Right atrium auricular region (tissue), 2 donors: Measurements from ENCODE around the gene PZP. TPM values are rescaled to one million over a fixed set of nuclear protein-coding genes. Genes with fewer than 3 reads are reported as not detected.

ENCODE experiments used
- DNase-seq: peaks from one replicate; pipeline ENCODE4 v3.0.0-alpha.2; 2019; ENCODE audit warnings: low spot score
- H3K27ac ChIP-seq, 2 donors: fragments of 200-600 bp; sonication (generic); 1 replicate in 1 of 2; 2 replicates in 1 of 2; pipeline ENCODE4 v1.5.1; 2016 to 2019
- H3K27me3 ChIP-seq, 2 donors: fragments of 200-600 bp; sonication (generic); one replicate each; pipeline versions ENCODE4 v1.5.1 to v1.6.0; 2017 to 2019
- H3K36me3 ChIP-seq: fragments of 200-600 bp; sonication (generic); one replicate; pipeline ENCODE4 v1.5.1; 2016
- H3K4me1 ChIP-seq, 2 donors: fragments of 200-600 bp; sonication (generic); one replicate each; pipeline versions ENCODE4 v1.5.1 to v1.6.0; 2017 to 2019
- H3K4me3 ChIP-seq, 2 donors: fragments of 200-600 bp; sonication (generic); 1 replicate in 1 of 2; 2 replicates in 1 of 2; pipeline ENCODE4 v1.5.1; 2017 to 2019; ENCODE audit warnings: mild to moderate bottlenecking in 1 of 2, moderate library complexity in 1 of 2
- H3K9me3 ChIP-seq, 2 donors: fragments of 200-600 bp; sonication (generic); one replicate each; pipeline ENCODE4 v1.5.1; 2019
- CTCF ChIP-seq, 2 donors: fragments of 200-600 bp; sonication (generic); IDR thresholded peaks; one replicate each; pipeline ENCODE4 v1.5.1; 2019; ENCODE audit warnings: antibody characterized with exemption in 2 of 2
- total RNA-seq, 2 donors: library from RNA; depleted of rRNA; stranded (reverse); fragments of >200 nt; gene quantifications; one replicate each; pipeline ENCODE4 v1.1.0, GENCODE V29; 2016

The PZP gene
- total RNA-seq, 2 donors from 2014 or later: not detected

DNA sequence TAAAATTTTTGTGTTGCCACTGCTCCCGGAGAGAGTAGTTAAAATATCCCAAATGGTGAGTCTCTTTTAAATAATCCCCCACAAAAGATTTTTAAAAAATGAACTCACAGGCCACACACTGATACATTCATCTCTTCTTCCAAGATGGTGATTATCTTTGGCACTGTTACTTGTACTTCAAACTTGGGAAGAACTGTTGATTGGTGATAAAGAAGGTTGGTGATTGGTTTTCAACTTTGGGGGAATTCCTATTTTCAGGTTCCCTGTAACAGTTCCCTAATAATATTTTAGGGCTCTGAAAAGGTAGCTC is 99.0 kb downstream of the PZP start:
- Histone ChIP-seq H3K27ac (no peak overlapping the region), H3K27me3 (no peaks in the 10 kb centered on the region), H3K9me3 (no peaks in the 10 kb centered on the region), H3K36me3 (peaks cover 85% of the 10 kb centered on the region), H3K4me3 (no peak overlapping the region), H3K4me1 (peaks cover 0 to 19% of the 10 kb centered on the region in 2 donors)
- no peak for TF ChIP-seq CTCF (IDR thresholded peaks at IDR 0.05)
- no peak for DNase-seq

GRCh38 chr12:9108504-9109212 is 99.5 kb downstream of the PZP start:
- H3K27me3 ChIP-seq: no peaks in the 10 kb centered on the region
- TF ChIP-seq CTCF (IDR thresholded peaks at IDR 0.05): no peak
- H3K4me1 ChIP-seq: peaks cover 0 to 15% of the 10 kb centered on the region in 2 donors
- DNase-seq: no peak
- H3K4me3 ChIP-seq: no peak overlapping the region
- H3K36me3 ChIP-seq: peaks cover 90% of the 10 kb centered on the region
- H3K9me3 ChIP-seq: no peaks in the 10 kb centered on the region
- H3K27ac ChIP-seq: no peak overlapping the region

GRCh38 chr12:9107542-9107873 is 100.7 kb downstream of the PZP start:
- TF ChIP-seq CTCF (IDR thresholded peaks at IDR 0.05): no peak
- no peak for DNase-seq
- Histone ChIP-seq H3K9me3 (no peaks in the 10 kb centered on the region), H3K4me3 (no peak overlapping the region), H3K27ac (no peak overlapping the region), H3K36me3 (peaks cover 97% of the 10 kb centered on the region), H3K4me1 (peaks cover 0 to 5% of the 10 kb centered on the region in 2 donors), H3K27me3 (no peaks in the 10 kb centered on the region)

GRCh38 chr12:9106610-9107541 is 101.3 kb downstream of the PZP start:
- Histone ChIP-seq H3K9me3 (no peaks in the 10 kb centered on the region), H3K36me3 (peaks cover 96% of the 10 kb centered on the region), H3K27ac (no peak overlapping the region), H3K4me1 (no peaks in the 10 kb centered on the region), H3K4me3 (no peak overlapping the region), H3K27me3 (no peaks in the 10 kb centered on the region)
- DNase-seq: no peak
- TF ChIP-seq CTCF (IDR thresholded peaks at IDR 0.05): no peak

GRCh38 chr12:9106067-9106466 is 102.1 kb downstream of the PZP start:
- no peak overlapping the region for H3K27ac ChIP-seq
- peaks cover 96% of the 10 kb centered on the region for H3K36me3 ChIP-seq
- TF ChIP-seq CTCF (IDR thresholded peaks at IDR 0.05): no peak
- no peaks in the 10 kb centered on the region for H3K9me3 ChIP-seq
- H3K4me3 ChIP-seq: no peak overlapping the region
- DNase-seq: no peak
- no peaks in the 10 kb centered on the region for H3K27me3 ChIP-seq
- H3K4me1 ChIP-seq: no peaks in the 10 kb centered on the region
